Peyer's patch (tissue), 4 donors: ENCODE results near the gene MAPK10. TPM values are rescaled to one million over a fixed set of nuclear protein-coding genes. Genes with fewer than 3 reads are reported as not detected.

Source experiments
- DNase-seq, 3 donors: peaks; one replicate each; pipeline ENCODE4 v3.0.0-alpha.2; 2017 to 2019
- H3K27ac ChIP-seq, 4 donors: fragments of 200-600 bp; sonication (generic); one replicate each; pipeline ENCODE4 v1.5.1; 2016 to 2019
- H3K27me3 ChIP-seq, 2 donors: fragments of 200-600 bp; sonication (generic); one replicate each; pipeline ENCODE4 v1.5.1; 2019
- H3K36me3 ChIP-seq, 3 donors: fragments of 200-600 bp; sonication (generic); one replicate each; pipeline ENCODE4 v1.5.1; 2016 to 2019
- H3K4me1 ChIP-seq, 4 donors: fragments of 200-600 bp; sonication (generic); one replicate each; pipeline ENCODE4 v1.5.1; 2016 to 2019
- H3K4me3 ChIP-seq, 4 donors: fragments of 200-600 bp; sonication (generic); 1 replicate in 3 of 4; 2 replicates in 1 of 4; pipeline ENCODE4 v1.5.1; 2016 to 2019; ENCODE audit warnings: mild to moderate bottlenecking in 1 of 4
- H3K9me3 ChIP-seq, 4 donors: fragments of 200-600 bp; sonication (generic); one replicate each; pipeline ENCODE4 v1.5.1; 2016 to 2019; ENCODE audit warnings: mild to moderate bottlenecking in 1 of 4
- CTCF ChIP-seq, 6 experiments: fragments of 450-650 bp in 4 of 6; fragments of 200-600 bp in 2 of 6; sonication (generic) in 1 of 6; IDR thresholded peaks; one replicate each; pipeline ENCODE4 v1.5.1; 2017 to 2019; ENCODE audit warnings: antibody characterized with exemption in 6 of 6, mild to moderate bottlenecking in 3 of 6, moderate library complexity in 1 of 6
- POLR2A ChIP-seq, 2 donors: fragments of 450-650 bp; IDR thresholded peaks; one replicate each; pipeline ENCODE4 v1.5.1; 2017; ENCODE audit warnings: antibody characterized with exemption in 2 of 2, mild to moderate bottlenecking in 2 of 2, moderate library complexity in 2 of 2
- total RNA-seq, 4 donors: library from RNA; depleted of rRNA; stranded (reverse); fragments of >200 nt; gene quantifications; one replicate each; pipeline ENCODE4 v1.1.0, GENCODE V29; 2016

MAPK10 gene
- total RNA-seq, 4 donors from 2014 or later = 1.8 to 35.5 (median 7.3) TPM

GRCh38 chr4:86006057-86006456 lies 353.8 kb downstream of the MAPK10 start:
- TF ChIP-seq POLR2A (IDR thresholded peaks at IDR 0.05) (no peak), CTCF (IDR thresholded peaks at IDR 0.05) (no peak)
- Histone ChIP-seq H3K27ac (no peak overlapping the region), H3K36me3 (no peaks in the 10 kb centered on the region), H3K4me1 (no peaks in the 10 kb centered on the region), H3K9me3 (no peaks in the 10 kb centered on the region), H3K27me3 (no peaks in the 10 kb centered on the region), H3K4me3 (no peak overlapping the region)
- no peak for DNase-seq

GRCh38 chr4:86004030-86004429 lies 355.8 kb downstream of the MAPK10 start:
- Histone ChIP-seq H3K27ac (no peak overlapping the region), H3K36me3 (no peaks in the 10 kb centered on the region), H3K4me1 (no peaks in the 10 kb centered on the region), H3K9me3 (no peaks in the 10 kb centered on the region), H3K4me3 (no peak overlapping the region), H3K27me3 (no peaks in the 10 kb centered on the region)
- no peak for TF ChIP-seq POLR2A (IDR thresholded peaks at IDR 0.05)
- TF ChIP-seq CTCF (IDR thresholded peaks at IDR 0.05) = no peak
- no peak for DNase-seq

GRCh38 chr4:86001591-86001990 lies 358.3 kb downstream of the MAPK10 start:
- Histone ChIP-seq H3K36me3 (no peaks in the 10 kb centered on the region), H3K27me3 (no peaks in the 10 kb centered on the region), H3K4me1 (no peaks in the 10 kb centered on the region), H3K27ac (no peak overlapping the region), H3K4me3 (no peak overlapping the region), H3K9me3 (no peaks in the 10 kb centered on the region)
- TF ChIP-seq POLR2A (IDR thresholded peaks at IDR 0.05) (no peak), CTCF (IDR thresholded peaks at IDR 0.05) (no peak)
- no peak for DNase-seq

- Histone ChIP-seq H3K9me3 (no peaks in the 10 kb centered on the region), H3K27ac (no peak overlapping the region), H3K36me3 (no peaks in the 10 kb centered on the region), H3K4me1 (no peaks in the 10 kb centered on the region), H3K4me3 (no peak overlapping the region), H3K27me3 (no peaks in the 10 kb centered on the region)
- no peak for DNase-seq
- TF ChIP-seq CTCF (IDR thresholded peaks at IDR 0.05) (no peak), POLR2A (IDR thresholded peaks at IDR 0.05) (no peak)
Observed at GRCh38 chr4:85995361-85995760, 364.5 kb downstream of the MAPK10 start.

GRCh38 chr4:85994576-85994975 lies 365.3 kb downstream of the MAPK10 start:
- DNase-seq = no peak
- H3K9me3 ChIP-seq = no peaks in the 10 kb centered on the region
- H3K36me3 ChIP-seq = no peaks in the 10 kb centered on the region
- H3K27me3 ChIP-seq = no peaks in the 10 kb centered on the region
- no peak for TF ChIP-seq POLR2A (IDR thresholded peaks at IDR 0.05)
- TF ChIP-seq CTCF (IDR thresholded peaks at IDR 0.05) = no peak
- H3K4me3 ChIP-seq = no peak overlapping the region
- H3K27ac ChIP-seq = no peak overlapping the region
- no peaks in the 10 kb centered on the region for H3K4me1 ChIP-seq

- DNase-seq = no peak
- Histone ChIP-seq H3K4me3 (no peak overlapping the region), H3K27ac (no peak overlapping the region), H3K36me3 (no peaks in the 10 kb centered on the region), H3K4me1 (no peaks in the 10 kb centered on the region), H3K27me3 (no peaks in the 10 kb centered on the region), H3K9me3 (no peaks in the 10 kb centered on the region)
- TF ChIP-seq POLR2A (IDR thresholded peaks at IDR 0.05) (no peak), CTCF (IDR thresholded peaks at IDR 0.05) (no peak)
Observed at GRCh38 chr4:85993641-85994040, 366.2 kb downstream of the MAPK10 start.
